ENCODE measurements around the gene INO80B. TPM values are rescaled to one million over a fixed set of nuclear protein-coding genes. Genes with fewer than 3 reads are reported as not detected.
"Not testable (repeated sequence)": the region's sequence is repeated elsewhere in the genome, so short reads cannot be mapped to it uniquely, and the experiment has no call there.

INO80B gene
- total RNA-seq, 2 donors from 2014 or later: 15.4 to 17.8 TPM

DNA sequence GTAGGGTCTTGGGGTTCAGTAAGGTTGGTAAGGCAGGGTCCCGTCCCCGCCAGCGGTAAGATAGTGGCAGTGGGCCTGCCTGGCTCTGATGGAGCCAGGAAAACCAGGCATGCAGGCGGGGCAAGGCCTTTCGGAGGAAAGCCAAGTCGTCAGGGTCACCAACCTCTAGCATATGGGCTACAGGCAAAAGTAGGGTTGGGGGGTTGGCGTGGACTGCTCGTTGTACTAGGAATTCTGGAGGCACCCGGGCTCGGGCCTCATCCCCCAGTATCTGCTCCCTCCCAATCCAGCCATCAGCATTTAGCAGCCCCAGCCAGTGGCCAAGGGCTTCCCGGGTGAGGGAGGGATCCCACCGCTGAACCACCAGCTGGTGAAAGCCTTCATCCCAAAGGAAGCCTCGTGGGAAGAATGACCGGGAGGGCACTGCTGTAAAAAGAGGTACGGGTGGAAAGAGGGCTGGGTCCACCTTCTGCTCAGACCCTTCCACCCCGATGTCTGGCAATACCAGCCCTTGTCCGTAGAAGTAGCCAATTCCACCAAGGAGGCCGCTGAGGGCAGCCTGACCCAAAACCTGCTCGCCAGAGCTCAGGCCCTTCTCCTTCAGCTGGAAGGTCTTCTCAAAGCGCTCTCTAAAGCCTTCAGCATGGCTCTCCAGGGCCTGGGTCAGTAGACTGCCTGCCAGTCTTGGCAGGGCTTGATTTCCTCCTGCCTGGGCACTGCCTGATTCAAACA is 7.3 kb downstream of the INO80B start:
- no peak for DNase-seq (ENCODE audit: low spot score)

DNA sequence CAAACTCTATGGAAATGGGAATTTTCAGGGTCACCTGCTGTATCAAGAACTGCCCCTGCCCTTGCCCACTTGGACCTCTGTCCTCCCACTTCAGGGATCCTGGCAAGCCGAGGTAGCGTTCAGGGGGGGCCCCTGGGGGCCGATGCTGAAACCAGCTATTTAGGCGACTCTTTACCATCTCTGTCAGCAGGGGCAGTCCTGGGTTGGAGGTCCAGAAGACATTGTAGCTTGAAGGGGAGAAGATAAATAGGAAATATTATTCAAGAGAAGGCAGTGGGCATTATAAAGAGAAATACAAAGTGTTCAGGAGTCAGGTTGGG is 7.9 kb downstream of the INO80B start:
- H3K27ac ChIP-seq: no peak overlapping the region
- peaks cover 15 to 30% of the 10 kb centered on the region in 2 donors for H3K4me1 ChIP-seq (ENCODE audit: control insufficient read depth in 1 of 2, low read depth in 2 of 2)
- H3K4me3 ChIP-seq: no peak overlapping the region
- TF ChIP-seq, protein P1, sequence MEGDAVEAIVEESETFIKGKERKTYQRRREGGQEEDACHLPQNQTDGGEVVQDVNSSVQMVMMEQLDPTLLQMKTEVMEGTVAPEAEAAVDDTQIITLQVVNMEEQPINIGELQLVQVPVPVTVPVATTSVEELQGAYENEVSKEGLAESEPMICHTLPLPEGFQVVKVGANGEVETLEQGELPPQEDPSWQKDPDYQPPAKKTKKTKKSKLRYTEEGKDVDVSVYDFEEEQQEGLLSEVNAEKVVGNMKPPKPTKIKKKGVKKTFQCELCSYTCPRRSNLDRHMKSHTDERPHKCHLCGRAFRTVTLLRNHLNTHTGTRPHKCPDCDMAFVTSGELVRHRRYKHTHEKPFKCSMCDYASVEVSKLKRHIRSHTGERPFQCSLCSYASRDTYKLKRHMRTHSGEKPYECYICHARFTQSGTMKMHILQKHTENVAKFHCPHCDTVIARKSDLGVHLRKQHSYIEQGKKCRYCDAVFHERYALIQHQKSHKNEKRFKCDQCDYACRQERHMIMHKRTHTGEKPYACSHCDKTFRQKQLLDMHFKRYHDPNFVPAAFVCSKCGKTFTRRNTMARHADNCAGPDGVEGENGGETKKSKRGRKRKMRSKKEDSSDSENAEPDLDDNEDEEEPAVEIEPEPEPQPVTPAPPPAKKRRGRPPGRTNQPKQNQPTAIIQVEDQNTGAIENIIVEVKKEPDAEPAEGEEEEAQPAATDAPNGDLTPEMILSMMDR (IDR thresholded peaks at IDR 0.05): no peak
- no peaks in the 10 kb centered on the region for H3K9me3 ChIP-seq
- ATAC-seq (ENCODE audit: insufficient number of reproducible peaks, low FRiP score, low read depth) (no peak), DNase-seq (ENCODE audit: low spot score) (no peak)
- no peaks in the 10 kb centered on the region for H3K36me3 ChIP-seq
- H3K27me3 ChIP-seq (replicated peaks; ENCODE audit: insufficient read depth): no peaks in the 10 kb centered on the region

More for the DNA sequence above, 7.3 kb downstream of the INO80B start:
- Histone ChIP-seq H3K4me1 (ENCODE audit: control insufficient read depth in 1 of 2, low read depth in 2 of 2) (peaks cover 15 to 30% of the 10 kb centered on the region in 2 donors), H3K4me3 (no peak overlapping the region), H3K9me3 (no peaks in the 10 kb centered on the region), H3K27ac (no peak overlapping the region), H3K36me3 (no peaks in the 10 kb centered on the region), H3K27me3 (replicated peaks; ENCODE audit: insufficient read depth) (no peaks in the 10 kb centered on the region)
- TF ChIP-seq, protein P1 (IDR thresholded peaks at IDR 0.05): no peak
- no peak for ATAC-seq (ENCODE audit: insufficient number of reproducible peaks, low FRiP score, low read depth)

DNA sequence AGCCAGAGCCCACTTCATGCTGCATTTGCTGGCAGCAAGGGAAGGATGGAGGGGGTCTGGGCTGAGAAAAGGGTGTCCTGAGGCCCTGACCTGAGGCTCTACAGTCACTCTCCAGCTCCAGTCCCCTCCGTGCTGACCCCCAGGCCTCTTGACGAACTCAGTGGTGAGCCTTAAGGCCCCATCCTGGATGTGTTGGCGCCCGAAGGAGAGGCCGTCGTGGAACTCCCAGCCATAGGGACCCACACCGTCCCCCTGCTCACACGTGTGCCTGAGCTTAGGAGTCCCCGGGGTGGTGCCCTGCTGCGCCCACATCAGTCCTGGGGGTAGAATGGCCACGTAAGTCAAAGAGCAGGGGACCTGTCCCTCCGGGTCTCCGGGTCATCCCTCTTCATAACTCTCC is 9.5 kb downstream of the INO80B start:
- ATAC-seq (ENCODE audit: insufficient number of reproducible peaks, low FRiP score, low read depth): no peak
- Histone ChIP-seq H3K4me3 (peak overlapping the region; percentile 92), H3K9me3 (no peaks in the 10 kb centered on the region), H3K27me3 (replicated peaks; ENCODE audit: insufficient read depth) (no peaks in the 10 kb centered on the region), H3K27ac (peak overlapping the region; percentile 87 to 90), H3K36me3 (no peaks in the 10 kb centered on the region), H3K4me1 (ENCODE audit: control insufficient read depth in 1 of 2, low read depth in 2 of 2) (peaks cover 12 to 21% of the 10 kb centered on the region in 2 donors)
- TF ChIP-seq, protein P1 (IDR thresholded peaks at IDR 0.05): no peak
- no peak for DNase-seq (ENCODE audit: low spot score)

GRCh38 chr2:74470742-74471141 is 15.9 kb downstream of the INO80B start:
- peaks cover 17 to 22% of the 10 kb centered on the region in 2 donors for H3K4me1 ChIP-seq (ENCODE audit: control insufficient read depth in 1 of 2, low read depth in 2 of 2)
- H3K27ac ChIP-seq; DNase-seq (ENCODE audit: low spot score); H3K36me3 ChIP-seq; H3K4me3 ChIP-seq; H3K27me3 ChIP-seq (replicated peaks; ENCODE audit: insufficient read depth); H3K9me3 ChIP-seq; ATAC-seq (ENCODE audit: insufficient number of reproducible peaks, low FRiP score, low read depth): not testable (repeated sequence)

GRCh38 chr2:74471332-74472065 is 16.6 kb downstream of the INO80B start:
- Histone ChIP-seq H3K27ac (peak overlapping the region; percentile 86 to 90), H3K36me3 (peaks cover 6% of the 10 kb centered on the region), H3K9me3 (no peaks in the 10 kb centered on the region), H3K4me1 (ENCODE audit: control insufficient read depth in 1 of 2, low read depth in 2 of 2) (peaks cover 13 to 16% of the 10 kb centered on the region in 2 donors), H3K4me3 (peak overlapping the region; percentile 72), H3K27me3 (replicated peaks; ENCODE audit: insufficient read depth) (no peaks in the 10 kb centered on the region)
- ATAC-seq (ENCODE audit: insufficient number of reproducible peaks, low FRiP score, low read depth) (no peak), DNase-seq (ENCODE audit: low spot score) (no peak)
- TF ChIP-seq, protein P1 (IDR thresholded peaks at IDR 0.05): no peak
